HUDEP-2 (cell line): ENCODE measurements around the gene GALNT10.

Experiments used
- DNase-seq, 76 experiments: peaks; one replicate each; lab custom pipeline; 2025; ENCODE audit not compliant: unreplicated experiment in 76 of 76; lab: John Stamatoyannopoulos, UW

GALNT10 gene

GRCh38 chr5:154396128-154396527, 205.6 kb downstream of the GALNT10 start:
- no peak for DNase-seq

- DNase-seq, result peak in 75 of 76 experiments; percentile 20 to 89 (median 75)
Measured at GRCh38 chr5:154397652-154398406, 207.3 kb downstream of the GALNT10 start.

- no peak for DNase-seq
Measured at GRCh38 chr5:154400678-154401077, 210.1 kb downstream of the GALNT10 start.

- DNase-seq, result no peak
Measured at GRCh38 chr5:154401355-154401754, 210.8 kb downstream of the GALNT10 start.

- no peak for DNase-seq
Measured at GRCh38 chr5:154401931-154402330, 211.4 kb downstream of the GALNT10 start.

- DNase-seq, result no peak
Measured at GRCh38 chr5:154402611-154403010, 212.1 kb downstream of the GALNT10 start.

- DNase-seq, result no peak
Measured at GRCh38 chr5:154403234-154403633, 212.7 kb downstream of the GALNT10 start.

- no peak for DNase-seq
Measured at GRCh38 chr5:154403776-154404387, 213.3 kb downstream of the GALNT10 start.

- peak in 70 of 76 experiments; percentile 10 to 82 (median 62) for DNase-seq
Measured at GRCh38 chr5:154405078-154405792, 214.7 kb downstream of the GALNT10 start.

- no peak for DNase-seq
Measured at GRCh38 chr5:154406231-154406630, 215.7 kb downstream of the GALNT10 start.

GRCh38 chr5:154406826-154407225, 216.3 kb downstream of the GALNT10 start:
- DNase-seq, result no peak

GRCh38 chr5:154408811-154409210, 218.3 kb downstream of the GALNT10 start:
- no peak for DNase-seq

GRCh38 chr5:154409230-154409840, 218.8 kb downstream of the GALNT10 start:
- no peak for DNase-seq

- no peak for DNase-seq
Measured at GRCh38 chr5:154410008-154410407, 219.5 kb downstream of the GALNT10 start.

- no peak for DNase-seq
Measured at GRCh38 chr5:154410786-154411185, 220.3 kb downstream of the GALNT10 start.

- DNase-seq, result no peak
Measured at GRCh38 chr5:154411338-154411737, 220.8 kb downstream of the GALNT10 start.

- DNase-seq, result no peak
Measured at GRCh38 chr5:154412316-154412715, 221.8 kb downstream of the GALNT10 start.

GRCh38 chr5:154412925-154413324, 222.4 kb downstream of the GALNT10 start:
- DNase-seq, result no peak

- DNase-seq, result no peak
Measured at GRCh38 chr5:154415114-154415513, 224.6 kb downstream of the GALNT10 start.

- DNase-seq, result no peak
Measured at GRCh38 chr5:154418344-154418820, 227.8 kb downstream of the GALNT10 start.

- peak in 4 of 76 experiments; percentile 3 to 19 (median 8) for DNase-seq
Measured at GRCh38 chr5:154419236-154419635, 228.7 kb downstream of the GALNT10 start.
